ENCODE results near the gene TMEM163. TPM values are rescaled to one million over a fixed set of nuclear protein-coding genes. Genes with fewer than 3 reads are reported as not detected.
"Not testable (repeated sequence)": the region's sequence is repeated elsewhere in the genome, so short reads cannot be mapped to it uniquely, and the experiment has no call there.

The TMEM163 gene
- total and polyA plus RNA-seq, 2 donors (not counting 3 experiments of a cell fraction or from before 2014, with no cell fraction given) = 1.0 to 2.8 TPM

GRCh38 chr2:134479696-134480330 lies 239.0 kb downstream of the TMEM163 start:
- Histone ChIP-seq H3K4me1 (ENCODE audit: control insufficient read depth, extremely low read depth, insufficient read depth, low read length) (no peaks in the 10 kb centered on the region), H3K9me1 (replicated peaks; ENCODE audit: control insufficient read depth, extremely low read depth, insufficient read depth, low read length) (no peaks in the 10 kb centered on the region), H3K79me2 (ENCODE audit: control insufficient read depth, insufficient read depth, low read length) (no peaks in the 10 kb centered on the region), H2AFZ (ENCODE audit: low read depth, low read length) (no peak overlapping the region), H3K9ac (replicated peaks; ENCODE audit: extremely low read depth, insufficient read depth, low read length) (no peak overlapping the region), H3K36me3 (ENCODE audit: control insufficient read depth in 2 of 2, extremely low read depth in 1 of 2, insufficient read depth in 2 of 2, low read length in 2 of 2) (no peaks in the 10 kb centered on the region), H3K4me3 (replicated peaks in 1 of 3; ENCODE audit: insufficient read depth in 1 of 3, low read depth in 1 of 3, low read length in 3 of 3) (no peak overlapping the region), H3K4me2 (ENCODE audit: insufficient read depth, low read length) (no peak overlapping the region), H3K27me3 (ENCODE audit: control insufficient read depth in 2 of 2, insufficient read depth in 2 of 2, low read length in 2 of 2) (peaks cover 0 to 14% of the 10 kb centered on the region in 2 experiments), H3K9me3 (replicated peaks; ENCODE audit: control insufficient read depth, insufficient read depth, low read length) (no peaks in the 10 kb centered on the region), H4K20me1 (replicated peaks; ENCODE audit: control insufficient read depth, extremely low read depth, insufficient read depth, low read length) (no peaks in the 10 kb centered on the region), H3K27ac (ENCODE audit: insufficient read depth, low read depth, low read length) (no peak overlapping the region)
- CTCF ChIA-PET = interaction anchor here (1.8 kb wide), 1 partner anchor 29 kb away, joined by 4 read pairs; no protein-coding TSS in a partner anchor
- no peak for FAIRE-seq
- DNase-seq (ENCODE audit: low read depth, low spot score) = no peak
- POLR2A ChIA-PET = no interaction called here
- TF ChIP-seq POLR2A (IDR thresholded peaks at IDR 0.05; ENCODE audit: low read depth, low read length) = no peak
- no TSS peak for BruUV-seq (replicated peaks)
- intact Hi-C loops (cut with micrococcal nuclease) = no loop called here
- dilution Hi-C loops (cut with MboI; ENCODE audit: extremely low pct_ligation_motif_present, low sequenced_read_pairs) = no loop called here

- H3K27ac ChIP-seq (ENCODE audit: insufficient read depth, low read depth, low read length); FAIRE-seq; POLR2A ChIA-PET; CTCF ChIA-PET; H3K4me2 ChIP-seq (ENCODE audit: insufficient read depth, low read length); H3K9me1 ChIP-seq (replicated peaks; ENCODE audit: control insufficient read depth, extremely low read depth, insufficient read depth, low read length); H3K9ac ChIP-seq (replicated peaks; ENCODE audit: extremely low read depth, insufficient read depth, low read length); DNase-seq (ENCODE audit: low read depth, low spot score); H2AFZ ChIP-seq (ENCODE audit: low read depth, low read length); dilution Hi-C loops (cut with MboI; ENCODE audit: extremely low pct_ligation_motif_present, low sequenced_read_pairs); H3K79me2 ChIP-seq (ENCODE audit: control insufficient read depth, insufficient read depth, low read length); BruUV-seq (replicated peaks); H3K4me1 ChIP-seq (ENCODE audit: control insufficient read depth, extremely low read depth, insufficient read depth, low read length); H3K4me3 ChIP-seq (replicated peaks in 1 of 3; ENCODE audit: insufficient read depth in 1 of 3, low read depth in 1 of 3, low read length in 3 of 3); H3K9me3 ChIP-seq (replicated peaks; ENCODE audit: control insufficient read depth, insufficient read depth, low read length); H3K36me3 ChIP-seq (ENCODE audit: control insufficient read depth in 2 of 2, extremely low read depth in 1 of 2, insufficient read depth in 2 of 2, low read length in 2 of 2); H4K20me1 ChIP-seq (replicated peaks; ENCODE audit: control insufficient read depth, extremely low read depth, insufficient read depth, low read length); intact Hi-C loops (cut with micrococcal nuclease): not testable (repeated sequence)
- peaks cover 2 to 14% of the 10 kb centered on the region in 2 experiments for H3K27me3 ChIP-seq (ENCODE audit: control insufficient read depth in 2 of 2, insufficient read depth in 2 of 2, low read length in 2 of 2)
Measured at GRCh38 chr2:134476982-134477381, 241.8 kb downstream of the TMEM163 start.
